PC-3 (cell line): ENCODE data around the gene ABHD2. TPM values are rescaled to one million over a fixed set of nuclear protein-coding genes. Genes with fewer than 3 reads are reported as not detected.
A peak's percentile ranks its signal among the peaks of the same experiment; 100 is the strongest.

ENCODE experiments used
- ATAC-seq: fragments of 200-7000 bp; cut with Tn5 transposase; 2 replicates; pipeline ENCODE4 v1.9.1; 2020; ENCODE audit warnings: mild to moderate bottlenecking, moderate library complexity
- BruUV-seq: library from RNA; stranded (reverse); fragments of 400-500 nt; replicated peaks from 2 replicates; lab custom pipeline; 2021; lab: Mats Ljungman, UMichigan
- CTCF ChIA-PET: fragments of 300-600 bp; sonication (Branson Sonifier 250); formaldehyde crosslinking; loops from one replicate; lab custom pipeline; 2022; ENCODE audit warnings: antibody characterized with exemption; lab: Charles Lee
- POLR2A ChIA-PET: fragments of 300-600 bp; sonication (Branson Sonifier 250); formaldehyde crosslinking; loops from one replicate; lab custom pipeline; 2022; ENCODE audit warnings: antibody characterized with exemption; ENCODE audit not compliant: unreplicated experiment; lab: Charles Lee
- DNase-seq: peaks from one replicate; pipeline ENCODE4 v3.0.0-alpha.2; 2015
- H2AFZ ChIP-seq: fragments of 300-600 bp; sonication (generic); 2 replicates; pipeline ENCODE4 v1.6.0; 2016; ENCODE audit warnings: antibody characterized with exemption, low read length
- H3F3A ChIP-seq: fragments of 300-600 bp; sonication (generic); one replicate; pipeline ENCODE4 v1.6.0; 2017; ENCODE audit warnings: antibody characterized with exemption, low read length, control low read depth, mild to moderate bottlenecking; ENCODE audit not compliant: unreplicated experiment
- H3K27ac ChIP-seq: fragments of 300-600 bp; sonication (generic); 2 replicates; pipeline ENCODE4 v1.5.1; 2016; ENCODE audit warnings: mild to moderate bottlenecking, low read length
- H3K27me3 ChIP-seq: fragments of 300-600 bp; sonication (generic); 2 replicates; pipeline ENCODE4 v1.6.1; 2016; ENCODE audit warnings: low read length, mixed read lengths
- H3K36me3 ChIP-seq: fragments of 300-600 bp; sonication (generic); 2 replicates; pipeline ENCODE4 v1.6.1; 2016; ENCODE audit warnings: low read depth, mixed run types, low read length, mixed read lengths
- H3K4me1 ChIP-seq: fragments of 300-600 bp; sonication (generic); 2 replicates; pipeline ENCODE4 v1.5.1; 2016; ENCODE audit warnings: low read length; ENCODE audit not compliant: insufficient read depth
- H3K4me2 ChIP-seq: fragments of 300-600 bp; sonication (generic); 2 replicates; pipeline ENCODE4 v1.6.0; 2016; ENCODE audit warnings: low read length
- H3K4me3 ChIP-seq: fragments of 300-600 bp; sonication (generic); 2 replicates; pipeline ENCODE4 v1.5.1; 2016; ENCODE audit warnings: mild to moderate bottlenecking, low read length, mixed read lengths
- H3K79me2 ChIP-seq: fragments of 300-600 bp; sonication (generic); 2 replicates; pipeline ENCODE4 v1.6.1; 2017; ENCODE audit warnings: low read length, mixed read lengths
- H3K9ac ChIP-seq: fragments of 300-600 bp; sonication (generic); 2 replicates; pipeline ENCODE4 v1.6.0; 2016; ENCODE audit warnings: mild to moderate bottlenecking, low read length
- H3K9me2 ChIP-seq: fragments of 300-600 bp; sonication (generic); replicated peaks from 2 replicates; pipeline ENCODE4 v1.6.1; 2016; ENCODE audit warnings: mixed run types, low read length, mixed read lengths
- H3K9me3 ChIP-seq: fragments of 300-600 bp; sonication (generic); 2 replicates; pipeline ENCODE4 v1.6.1; 2016; ENCODE audit warnings: low read length, mixed read lengths
- H4K20me1 ChIP-seq: fragments of 300-600 bp; sonication (generic); 2 replicates; pipeline ENCODE4 v1.6.1; 2016; ENCODE audit warnings: low read length, mixed read lengths
- CTCF ChIP-seq: fragments of 300-600 bp; sonication (generic); conservative IDR thresholded peaks from 2 replicates; pipeline ENCODE4 v1.5.1; 2017; ENCODE audit warnings: antibody characterized with exemption, low read depth, mild to moderate bottlenecking, low read length
- EZH2 ChIP-seq: fragments of 300-600 bp; sonication (generic); IDR thresholded peaks from one replicate; pipeline ENCODE4 v1.6.1; 2017; ENCODE audit warnings: antibody characterized with exemption, mild to moderate bottlenecking, low read length; ENCODE audit not compliant: unreplicated experiment
- EZH2phosphoT487 ChIP-seq: fragments of 300-600 bp; sonication (generic); IDR thresholded peaks from 2 replicates; pipeline ENCODE4 v1.6.1; 2018; ENCODE audit warnings: mild to moderate bottlenecking, antibody characterized with exemption, low read length, borderline replicate concordance
- intact Hi-C: fragments of 100-400 bp; cut with micrococcal nuclease; formaldehyde crosslinking; loops from 2 replicates; pipeline ENCODE4 v1.9.0; 2023
- total RNA-seq: library from RNA; depleted of rRNA; stranded (reverse); fragments of >200 nt; gene quantifications from 2 replicates; pipeline ENCODE4 v1.2.3, GENCODE V29; 2014

ABHD2 gene
- total RNA-seq, 1 experiment from 2014 or later, result 34.0 TPM

DNA sequence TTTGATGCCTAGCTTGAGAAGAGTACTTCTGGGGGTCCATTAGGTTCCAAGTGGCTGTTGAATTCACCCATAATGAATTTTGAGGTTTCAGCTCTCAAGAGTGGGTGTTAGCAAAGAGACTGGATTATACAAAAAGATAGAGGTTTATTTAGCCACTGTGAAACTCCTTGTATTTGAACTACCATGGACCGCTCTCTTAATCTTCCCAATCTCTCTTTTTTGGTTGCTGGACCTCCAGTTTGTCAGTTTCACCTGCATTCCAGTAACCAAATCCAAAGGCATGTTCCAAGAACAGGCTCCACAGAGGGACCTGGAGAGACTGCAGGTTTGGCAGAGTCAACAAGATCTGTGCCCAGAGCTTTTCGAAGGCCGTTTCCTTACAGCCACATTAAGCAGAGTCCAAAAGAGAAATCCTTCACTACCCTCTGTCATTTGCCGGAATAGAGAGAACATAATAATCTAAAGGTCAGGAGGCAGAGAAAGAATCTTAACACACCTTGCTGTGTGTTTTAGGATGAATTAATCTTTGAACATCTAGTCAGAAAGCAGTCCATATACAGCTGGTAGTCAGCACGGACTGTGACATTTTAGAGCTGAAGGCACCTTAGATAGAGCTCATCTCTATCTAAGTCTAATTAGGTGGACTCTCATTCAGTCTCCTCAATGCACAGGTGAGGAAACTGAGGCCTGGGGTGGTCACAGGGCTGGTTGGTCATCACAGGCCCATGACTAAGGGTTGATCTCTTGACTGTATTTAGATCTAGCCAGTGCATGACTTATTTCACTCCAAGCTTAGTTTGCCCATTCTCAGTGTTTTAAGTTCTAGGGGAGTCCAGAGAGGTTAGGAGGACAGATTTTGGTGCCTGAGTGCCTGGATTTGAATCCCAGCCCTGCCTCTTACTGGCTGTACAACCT, 1.3 kb downstream of the ABHD2 start:
- Histone ChIP-seq H4K20me1 (no peaks in the 10 kb centered on the region), H3K9ac (peak overlapping the region; percentile 87), H3F3A (no peaks in the 10 kb centered on the region), H3K27ac (peak overlapping the region; percentile 76), H3K79me2 (peaks cover 54% of the 10 kb centered on the region), H3K27me3 (no peaks in the 10 kb centered on the region), H3K4me2 (peak overlapping the region; percentile 87), H3K4me3 (peak overlapping the region; percentile 87), H3K4me1 (peaks cover 52% of the 10 kb centered on the region), H3K9me2 (no peaks in the 10 kb centered on the region), H2AFZ (no peak overlapping the region), H3K36me3 (no peaks in the 10 kb centered on the region), H3K9me3 (no peaks in the 10 kb centered on the region)
- CTCF ChIA-PET, result no interaction called here
- TF ChIP-seq EZH2, result no peak
- TF ChIP-seq EZH2phosphoT487, result no peak
- TF ChIP-seq CTCF, result no peak
- BruUV-seq, result no TSS peak
- intact Hi-C loops, result loop anchor here (1.0 to 5.0 kb wide), 3 partner anchors 12 to 79 kb away; no protein-coding TSS in a partner anchor
- DNase-seq (no peak), ATAC-seq (no peak)
- POLR2A ChIA-PET, result interaction anchor here (0.7 to 2.3 kb wide), 2 partner anchors 12 to 51 kb away, joined by 4 to 15 read pairs; no protein-coding TSS in a partner anchor

DNA sequence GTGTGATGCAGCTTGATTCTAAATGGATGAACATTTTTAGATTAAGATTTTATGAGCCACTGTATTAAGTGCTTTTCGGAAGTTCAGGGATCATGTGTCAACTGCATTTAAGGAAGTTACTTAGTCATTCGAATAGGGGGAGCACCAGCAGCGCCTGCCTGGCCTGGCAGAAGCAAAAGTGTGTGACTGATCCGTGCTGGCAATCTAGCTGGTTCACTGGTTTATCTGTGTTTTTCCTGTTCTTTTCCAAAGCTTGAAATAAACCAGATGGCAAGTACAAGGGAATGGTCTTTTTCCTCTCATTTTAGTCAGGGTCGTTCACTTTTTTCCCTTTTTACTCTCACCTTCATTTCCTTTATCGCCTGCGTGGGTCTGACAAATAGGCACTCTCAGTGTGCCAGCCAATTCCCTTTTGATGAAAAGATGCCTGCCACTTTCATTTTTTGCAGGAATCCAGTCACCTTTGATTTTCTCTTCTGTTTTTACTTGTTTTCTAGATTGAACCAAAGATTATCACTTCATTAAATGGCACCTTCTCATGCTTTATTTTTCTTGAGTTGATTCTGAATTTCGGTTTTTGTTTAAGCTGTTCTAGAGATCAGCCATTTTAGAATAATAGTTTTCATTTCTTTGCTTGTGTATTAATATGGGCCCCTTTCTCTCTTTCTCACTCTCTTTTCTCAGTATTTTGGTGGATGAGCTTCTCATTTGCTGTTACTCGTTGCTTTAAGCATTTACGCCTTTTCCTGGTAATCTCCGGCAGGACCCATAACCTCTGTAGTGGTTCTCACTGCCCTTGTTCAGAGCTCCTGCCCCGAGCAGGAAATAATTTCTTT, 2.8 kb downstream of the ABHD2 start:
- peak; percentile 39 for ATAC-seq
- peak overlapping the region; percentile 54 for H2AFZ ChIP-seq
- H3K9me3 ChIP-seq, result no peaks in the 10 kb centered on the region
- no peaks in the 10 kb centered on the region for H4K20me1 ChIP-seq
- peaks cover 52% of the 10 kb centered on the region for H3K4me1 ChIP-seq
- DNase-seq, result peak; percentile 83
- H3K79me2 ChIP-seq, result peaks cover 65% of the 10 kb centered on the region
- peak overlapping the region; percentile 87 for H3K4me2 ChIP-seq
- intact Hi-C loops, result loop anchor here (1.0 to 5.0 kb wide), 3 partner anchors 10 to 78 kb away; no protein-coding TSS in a partner anchor
- no peaks in the 10 kb centered on the region for H3K9me2 ChIP-seq
- peak overlapping the region; percentile 63 for H3K4me3 ChIP-seq
- no peaks in the 10 kb centered on the region for H3F3A ChIP-seq
- BruUV-seq, result TSS peak; percentile 31
- peak; percentile 29; the same call in 1 of the 2 replicates for TF ChIP-seq CTCF
- no peak for TF ChIP-seq EZH2
- no peaks in the 10 kb centered on the region for H3K27me3 ChIP-seq
- POLR2A ChIA-PET, result interaction anchor here (0.7 to 2.3 kb wide), 3 partner anchors 10 to 478 kb away, joined by 3 to 15 read pairs (median 4); no protein-coding TSS in a partner anchor
- H3K9ac ChIP-seq, result peak overlapping the region; percentile 61
- CTCF ChIA-PET, result interaction anchor here (0.5 to 1.0 kb wide), 4 partner anchors 10 to 57 kb away, joined by 3 to 5 read pairs (median 3); no protein-coding TSS in a partner anchor
- H3K27ac ChIP-seq, result peak overlapping the region; percentile 76
- no peaks in the 10 kb centered on the region for H3K36me3 ChIP-seq
